ENCODE measurements around the gene COPB1. TPM values are rescaled to one million over a fixed set of nuclear protein-coding genes. Genes with fewer than 3 reads are reported as not detected.
"Not testable (repeated sequence)": the region's sequence is repeated elsewhere in the genome, so short reads cannot be mapped to it uniquely, and the experiment has no call there.

Gene COPB1
- total and polyA plus RNA-seq, 9 of the 15 experiments (the other 6 are each of a cell fraction or from before 2014, with no cell fraction given) = 64.7 to 188 (median 91.6) TPM

GRCh38 chr11:14537134-14537599 is 37.6 kb upstream of the COPB1 start (continued):
- TF ChIP-seq ARID3A (IDR thresholded peaks at IDR 0.05; ENCODE audit: borderline replicate concordance, low read depth, low read length) (0 out of 2 replicates have a peak, but pooled peaks have one; percentile 32), ARNT (IDR thresholded peaks at IDR 0.05) (0 out of 4 replicates have a peak, but pooled peaks of 1 of the 2 experiments have one; percentile 39), ARID1B (IDR thresholded peaks at IDR 0.05) (peak; percentile 45), ZNF764 (CRISPR knock-in tag; IDR thresholded peaks at IDR 0.05; ENCODE audit: low read depth) (no peak), KAT2B (IDR thresholded peaks at IDR 0.05; ENCODE audit: low read depth, low read length) (no peak), ZKSCAN3 (CRISPR knock-in tag; IDR thresholded peaks at IDR 0.05) (no peak), SRF (CRISPR knock-in tag; IDR thresholded peaks at IDR 0.05) (peak in 1 of 2 experiments; percentile 84; a peak in 2 of 4 replicates), HDAC8 (tag; IDR thresholded peaks at IDR 0.05) (no peak), ZNF780A (CRISPR knock-in tag; IDR thresholded peaks at IDR 0.05) (no peak), TAL1 (IDR thresholded peaks at IDR 0.05) (0 out of 2 replicates have a peak, but pooled peaks have one; percentile 17), ZNF395 (CRISPR knock-in tag; IDR thresholded peaks at IDR 0.05) (no peak), CTCF (IDR thresholded peaks at IDR 0.05 in 2 of 3, conservative IDR thresholded peaks at IDR 0.05 in 1 of 3; ENCODE audit: insufficient read depth in 2 of 3, low read depth in 1 of 3, low read length in 3 of 3) (peak; percentile 49 to 84 (median 72); a peak in 5 of 6 replicates), SRSF9 (IDR thresholded peaks at IDR 0.05; ENCODE audit: borderline replicate concordance, low read depth, low read length) (no peak), DPF2 (IDR thresholded peaks at IDR 0.05) (peak; percentile 62; the same call in 1 of the 2 replicates), CCAR2 (IDR thresholded peaks at IDR 0.05; ENCODE audit: low read depth, low read length) (no peak)

- H3K9me1 ChIP-seq (ENCODE audit: control insufficient read depth, insufficient read depth, low read length); H3K4me3 ChIP-seq; H3K27ac ChIP-seq (ENCODE audit: extremely low read depth, low read depth, low read length); H3K9me3 ChIP-seq (replicated peaks; ENCODE audit: control insufficient read depth, insufficient read depth, low read depth, low read length); DNase-seq (ENCODE audit: extremely low read depth in 1 of 4, low spot score in 3 of 4); H3K9ac ChIP-seq (ENCODE audit: insufficient read depth in 1 of 2, low read depth in 2 of 2, low read length in 2 of 2); ATAC-seq; H3K79me2 ChIP-seq (ENCODE audit: control insufficient read depth, insufficient read depth, low read length); FAIRE-seq; H3K36me3 ChIP-seq (ENCODE audit: control insufficient read depth, insufficient read depth, low read length); CTCF ChIA-PET (ENCODE audit: low intra/inter-chr PET ratio); H2AFZ ChIP-seq (ENCODE audit: low read depth, low read length); H3K4me2 ChIP-seq (ENCODE audit: insufficient read depth, low read length); H3K4me1 ChIP-seq (replicated peaks in 1 of 2; ENCODE audit: control insufficient read depth in 2 of 2, insufficient read depth in 2 of 2, low read length in 2 of 2); H3K27me3 ChIP-seq (ENCODE audit: control insufficient read depth in 2 of 2, insufficient read depth in 2 of 2, low read length in 2 of 2); BruUV-seq (replicated peaks); in situ Hi-C loops (cut with MboI); H4K20me1 ChIP-seq (replicated peaks; ENCODE audit: control insufficient read depth, insufficient read depth, low read length): not testable (repeated sequence)
- intact Hi-C loops (cut with micrococcal nuclease) = loop anchor here (5.0 kb wide), 3 partner anchors 107 to 252 kb away; partner anchors contain the start of gene PDE3B
- POLR2A ChIA-PET = interaction anchor here (0.9 kb wide), 1 partner anchor 357 kb away, joined by 3 read pairs; the partner anchor contains the start of gene CYP2R1
- 100% methylated on average over 4 of the region's 4 CpGs for WGBS (ENCODE audit: insufficient coverage, low coverage, missing lambda C conversion rate)
Measured at GRCh38 chr11:14535166-14535565, 35.6 kb upstream of the COPB1 start.

Data from K562 (cell line).